GM18858 (cell line): ENCODE results near the gene C11orf24.
"Not testable (repeated sequence)": the region's sequence is repeated elsewhere in the genome, so short reads cannot be mapped to it uniquely, and the experiment has no call there.

Experiments
- ATAC-seq: cut with Tn5 transposase; IDR thresholded peaks from one replicate; pipeline ENCODE4 v1.9.1; 2021; ENCODE audit not compliant: unreplicated experiment

Gene C11orf24

GRCh38 chr11:68256331-68256741 is 15.4 kb downstream of the C11orf24 start:
- no peak for ATAC-seq

GRCh38 chr11:68255526-68255925 is 16.2 kb downstream of the C11orf24 start:
- no peak for ATAC-seq

- ATAC-seq = no peak
These were observed 17.4 kb downstream of the C11orf24 start for GRCh38 chr11:68254421-68254820.

- ATAC-seq = no peak
These were observed 20.0 kb downstream of the C11orf24 start for GRCh38 chr11:68251765-68252164.

- not testable (repeated sequence) for ATAC-seq
These were observed 26.9 kb downstream of the C11orf24 start for GRCh38 chr11:68244912-68245311.

- ATAC-seq = not testable (repeated sequence)
These were observed 27.9 kb downstream of the C11orf24 start for GRCh38 chr11:68243847-68244246.

GRCh38 chr11:68242616-68243015 is 29.2 kb downstream of the C11orf24 start:
- ATAC-seq = no peak

- no peak for ATAC-seq
These were observed 40.2 kb downstream of the C11orf24 start for GRCh38 chr11:68231621-68232020.

- no peak for ATAC-seq
These were observed 42.2 kb downstream of the C11orf24 start for GRCh38 chr11:68229601-68230000.

- no peak for ATAC-seq
These were observed 45.4 kb downstream of the C11orf24 start for GRCh38 chr11:68226421-68226820.

GRCh38 chr11:68224606-68225005 is 47.2 kb downstream of the C11orf24 start:
- ATAC-seq = no peak

GRCh38 chr11:68223275-68223674 is 48.5 kb downstream of the C11orf24 start:
- ATAC-seq = no peak

GRCh38 chr11:68221406-68221805 is 50.4 kb downstream of the C11orf24 start:
- no peak for ATAC-seq

GRCh38 chr11:68216171-68216938 is 55.4 kb downstream of the C11orf24 start:
- no peak for ATAC-seq

- no peak for ATAC-seq
These were observed 56.1 kb downstream of the C11orf24 start for GRCh38 chr11:68215524-68216170.

- ATAC-seq = no peak
These were observed 56.7 kb downstream of the C11orf24 start for GRCh38 chr11:68215087-68215445.

GRCh38 chr11:68214173-68215086 is 57.3 kb downstream of the C11orf24 start:
- no peak for ATAC-seq

GRCh38 chr11:68213555-68214172 is 58.1 kb downstream of the C11orf24 start:
- ATAC-seq = peak; percentile 31

GRCh38 chr11:68213135-68213515 is 58.6 kb downstream of the C11orf24 start, which contains the start of gene KMT5B:
Gene KMT5B, minus strand, starts transcription at chr11:68213296. Its CDS starts 23,220 bp downstream, at chr11:68190076.
- ATAC-seq = no peak

GRCh38 chr11:68212421-68213134 is 59.2 kb downstream of the C11orf24 start:
- ATAC-seq = no peak
